ENCODE results near the gene FAM110A.
"Not testable (repeated sequence)": the region's sequence is repeated elsewhere in the genome, so short reads cannot be mapped to it uniquely, and the experiment has no call there.

FAM110A gene

GRCh38 chr20:877814-878213 lies 44.3 kb downstream of the FAM110A start:
- no peak for DNase-seq

DNA sequence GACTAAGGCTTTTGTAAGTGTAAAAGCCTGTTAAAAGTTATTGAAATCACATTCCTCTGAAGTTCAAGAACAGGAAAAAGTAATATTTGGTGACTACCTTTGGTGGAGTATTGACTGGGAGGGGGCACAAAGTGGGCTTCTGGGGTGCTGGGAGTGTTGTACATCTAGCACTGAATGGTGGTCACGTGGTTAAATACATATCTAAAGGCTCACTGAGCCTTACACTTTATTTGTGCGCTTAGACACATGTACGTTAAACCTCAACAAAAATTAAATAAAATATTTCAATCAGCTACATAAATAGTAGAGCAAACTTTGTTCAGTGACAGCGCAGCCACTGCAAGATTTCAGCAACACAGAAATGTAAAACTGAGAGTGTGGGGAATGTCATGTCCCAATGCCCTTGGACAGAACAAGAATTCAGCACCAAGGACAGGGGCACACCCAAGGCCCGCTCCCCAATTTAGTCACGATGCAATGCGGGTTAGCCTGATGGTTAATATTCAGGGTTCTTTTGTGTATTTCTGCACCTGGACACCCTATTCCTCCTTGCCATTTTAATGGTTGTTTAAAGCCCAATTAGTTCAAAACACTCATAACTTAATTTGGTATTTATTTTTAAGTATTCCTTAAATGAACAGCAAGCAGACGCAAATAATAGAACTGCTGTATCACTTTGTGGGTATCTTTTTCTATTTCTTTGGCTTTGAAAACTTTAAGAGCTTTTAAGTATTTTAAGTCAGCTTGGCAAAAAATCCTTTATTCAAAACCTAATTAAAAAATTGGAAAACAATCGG lies 45.2 kb downstream of the FAM110A start:
- DNase-seq = no peak

GRCh38 chr20:879626-880025 lies 46.1 kb downstream of the FAM110A start:
- no peak for DNase-seq

GRCh38 chr20:881051-881782 lies 47.7 kb downstream of the FAM110A start:
- DNase-seq = peak; percentile 38

DNA sequence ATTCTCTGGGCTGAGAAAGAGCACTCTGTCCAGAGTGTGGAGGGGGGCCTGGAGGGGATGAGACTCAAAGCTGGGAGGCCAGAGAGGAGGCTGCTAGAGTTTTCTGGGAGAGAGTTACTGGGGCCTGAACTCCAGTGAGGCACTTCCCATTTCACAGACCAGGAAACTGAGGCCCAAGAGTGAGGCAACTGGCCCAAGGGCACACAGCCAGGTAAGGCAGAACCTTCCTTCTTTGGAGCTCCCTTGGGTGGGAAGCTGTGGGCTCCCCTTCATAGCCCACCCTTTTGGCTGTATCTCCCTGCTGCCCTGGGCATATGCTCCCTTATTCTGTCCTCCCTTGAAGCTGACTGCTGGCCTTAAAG lies 48.2 kb downstream of the FAM110A start:
- no peak for DNase-seq

DNA sequence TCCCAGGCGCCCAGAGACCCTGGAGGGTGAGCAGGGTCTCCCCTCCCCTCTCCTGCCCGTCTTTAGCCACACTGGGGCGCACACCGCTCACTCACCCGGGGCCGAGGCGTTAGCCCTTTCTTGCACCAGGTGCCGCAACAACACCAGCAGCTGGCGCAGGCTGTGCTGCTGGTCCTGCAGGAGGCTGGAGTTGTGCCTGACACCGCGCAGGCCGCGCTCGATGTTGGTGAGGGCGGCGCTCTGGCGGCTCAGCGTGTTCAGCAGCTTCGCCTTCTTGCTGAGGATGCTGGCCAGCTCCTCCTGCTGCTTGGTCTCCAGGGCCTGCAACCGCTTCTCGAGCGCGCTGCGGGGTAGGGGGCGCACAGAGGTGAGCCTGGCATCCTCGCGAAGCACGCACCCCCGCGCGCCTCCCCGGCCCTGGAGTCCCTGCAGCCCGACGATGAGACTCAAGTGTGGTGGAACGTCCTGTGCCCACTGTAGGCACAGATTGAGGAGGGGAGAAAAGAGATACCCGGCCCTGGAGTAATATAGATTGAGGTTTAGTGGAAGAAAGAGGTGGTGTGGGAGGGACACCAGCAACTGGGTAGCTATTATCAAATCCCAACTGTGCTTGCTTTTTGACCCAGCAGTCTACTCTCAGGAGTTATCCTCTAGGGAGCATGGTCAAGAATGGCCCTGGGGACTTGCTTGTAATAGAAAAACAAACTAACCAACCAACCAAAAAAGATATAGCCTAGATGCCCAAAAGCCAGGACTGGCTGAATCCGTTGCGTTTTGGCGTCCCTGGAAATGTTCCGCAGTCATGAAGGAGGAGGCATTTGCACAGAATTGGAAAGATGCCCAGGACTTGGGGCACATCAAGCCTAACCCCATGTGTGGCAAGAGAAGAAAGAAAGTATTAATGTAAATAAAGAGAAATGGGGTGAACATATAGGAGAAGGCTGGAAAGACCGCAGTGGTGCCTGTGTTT lies 51.8 kb downstream of the FAM110A start:
- no peak for DNase-seq

DNA sequence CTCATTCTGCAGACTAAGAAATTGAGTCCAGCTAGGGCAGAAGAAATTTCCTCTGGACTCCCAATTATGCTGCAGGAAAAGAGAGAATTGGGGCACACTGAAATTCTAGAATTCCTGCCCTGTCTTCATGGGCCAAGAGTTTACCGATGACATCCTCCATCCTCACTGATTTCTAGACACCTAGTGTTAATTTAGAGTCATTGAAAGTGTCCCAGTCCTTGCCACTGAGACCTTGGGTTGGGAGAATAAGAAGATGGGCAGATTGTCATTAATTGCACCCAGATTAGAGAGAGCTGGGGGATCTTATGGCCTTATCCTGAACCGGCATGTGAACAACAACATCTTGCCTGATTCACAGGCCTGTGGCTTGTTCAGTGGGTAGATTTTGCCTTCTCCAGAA lies 53.6 kb downstream of the FAM110A start:
- DNase-seq = no peak

DNA sequence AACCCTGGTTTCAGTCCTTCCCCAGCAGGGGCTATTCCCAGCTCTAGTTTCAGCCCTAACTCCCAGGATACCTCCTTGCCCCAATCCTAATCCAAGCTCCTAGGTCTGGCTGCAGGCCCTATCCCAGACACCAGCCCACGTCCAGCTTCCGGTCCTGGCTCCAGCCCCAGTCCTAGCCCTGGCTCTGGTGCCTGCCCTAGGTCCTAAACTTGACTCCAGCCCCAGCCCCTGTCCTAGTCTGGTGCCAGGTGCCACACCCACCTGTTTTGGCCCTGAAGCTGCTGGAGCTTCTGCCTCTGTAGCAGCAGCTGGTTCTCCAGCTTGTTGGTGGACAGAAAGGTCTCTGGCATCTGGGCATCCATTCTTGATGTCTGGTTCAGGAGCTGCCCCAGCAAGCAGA lies 54.5 kb downstream of the FAM110A start:
- no peak for DNase-seq

DNA sequence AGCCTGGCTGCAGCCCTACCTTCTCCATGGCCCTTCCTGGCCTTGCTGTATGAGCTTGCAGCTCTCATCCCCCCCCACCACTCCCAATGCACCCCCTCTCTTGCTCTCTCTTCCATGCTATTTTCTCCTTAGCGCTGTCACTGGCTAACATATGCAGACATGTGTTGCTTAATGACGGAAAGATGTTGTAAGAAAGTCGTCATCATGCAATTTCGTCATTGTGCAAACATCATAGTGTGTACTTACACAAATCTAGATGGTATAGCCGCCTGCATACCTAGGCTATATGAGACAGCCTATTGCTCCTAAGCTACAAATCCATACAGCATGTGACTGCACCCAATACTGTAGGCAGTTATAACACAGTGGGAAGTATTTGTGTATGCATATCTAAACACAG lies 55.6 kb downstream of the FAM110A start:
- no peak for DNase-seq

DNA sequence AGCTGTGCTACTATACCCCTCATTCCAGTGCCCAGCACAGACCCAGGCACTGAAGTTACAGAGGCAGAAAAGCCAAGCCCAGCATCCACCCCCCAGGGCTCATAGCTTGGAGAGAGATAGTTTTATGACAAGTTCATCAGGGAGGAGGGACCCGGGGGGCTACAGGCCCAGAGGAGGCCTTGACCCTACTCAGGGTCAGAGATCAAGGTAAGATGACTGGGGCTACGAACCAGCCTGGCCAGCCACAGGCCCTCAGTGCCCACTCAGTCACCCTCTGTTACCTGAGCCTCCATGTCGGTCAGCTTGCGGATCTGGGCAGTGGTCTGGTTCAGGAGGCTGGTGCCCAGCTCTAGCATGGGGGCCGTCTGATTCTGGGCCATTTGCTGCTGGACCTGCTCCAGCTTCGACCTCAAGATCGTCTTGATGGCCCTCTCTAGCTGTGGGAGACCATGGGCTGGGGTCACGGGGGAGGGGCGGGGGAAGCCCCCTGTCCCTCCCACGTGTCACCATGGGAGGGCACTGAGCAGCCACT lies 56.5 kb downstream of the FAM110A start:
- no peak for DNase-seq

- DNase-seq = no peak
These were observed 57.1 kb downstream of the FAM110A start for GRCh38 chr20:890666-891057.

- DNase-seq = no peak
These were observed 57.7 kb downstream of the FAM110A start for GRCh38 chr20:891058-891705.

DNA sequence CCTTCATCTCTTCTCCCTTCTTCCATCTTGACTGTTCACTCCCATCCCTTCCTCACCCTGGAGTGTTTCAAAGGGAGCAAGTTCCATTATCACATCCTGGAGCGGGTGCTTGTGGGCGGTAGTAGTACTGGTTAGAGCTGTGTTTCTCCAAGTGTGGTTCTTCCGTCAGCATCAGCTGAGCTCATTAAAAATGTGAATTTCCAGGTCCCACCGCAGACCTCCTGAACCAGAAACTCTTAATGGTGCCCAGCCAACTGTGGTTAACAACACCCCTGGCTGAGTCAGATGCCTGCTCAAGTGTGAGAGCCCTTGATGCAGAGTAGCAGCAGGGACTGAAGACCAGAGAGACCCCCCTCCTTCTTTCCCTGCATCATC lies 58.2 kb downstream of the FAM110A start:
- no peak for DNase-seq

GRCh38 chr20:892371-892770 lies 58.9 kb downstream of the FAM110A start:
- not testable (repeated sequence) for DNase-seq

Data from stimulated activated CD4-positive, alpha-beta T cell treated with anti-CD3 and anti-CD28 coated beads, Interleukin-1b, Interleukin-23, amount 100 ng/mL, for 48 hours (primary cell).